GM19023 (cell line): ENCODE measurements around the gene C19orf47.
"Not testable (repeated sequence)": the region's sequence is repeated elsewhere in the genome, so short reads cannot be mapped to it uniquely, and the experiment has no call there.

Experiments used
- ATAC-seq: cut with Tn5 transposase; IDR thresholded peaks from one replicate; pipeline ENCODE4 v1.9.1; 2021; ENCODE audit warnings: mild to moderate bottlenecking, moderate library complexity; ENCODE audit not compliant: unreplicated experiment

Gene C19orf47

GRCh38 chr19:40377876-40378385 is 29.7 kb upstream of the C19orf47 start:
- no peak for ATAC-seq

GRCh38 chr19:40376286-40376862 is 28.2 kb upstream of the C19orf47 start:
- no peak for ATAC-seq

- no peak for ATAC-seq
These were observed 25.9 kb upstream of the C19orf47 start for GRCh38 chr19:40374084-40374483.

- no peak for ATAC-seq
These were observed 23.6 kb upstream of the C19orf47 start for GRCh38 chr19:40371802-40372122.

- no peak for ATAC-seq
These were observed 23.0 kb upstream of the C19orf47 start for GRCh38 chr19:40370997-40371801.

GRCh38 chr19:40370253-40370652 is 22.1 kb upstream of the C19orf47 start:
- ATAC-seq = not testable (repeated sequence)

- ATAC-seq = no peak
These were observed 21.6 kb upstream of the C19orf47 start for GRCh38 chr19:40369797-40370196.

- ATAC-seq = no peak
These were observed 19.6 kb upstream of the C19orf47 start for GRCh38 chr19:40367577-40368434.

GRCh38 chr19:40366697-40367561 is 18.7 kb upstream of the C19orf47 start:
- ATAC-seq = no peak

GRCh38 chr19:40365613-40366401 is 17.6 kb upstream of the C19orf47 start:
- no peak for ATAC-seq

GRCh38 chr19:40365010-40365409 is 16.8 kb upstream of the C19orf47 start:
- no peak for ATAC-seq

GRCh38 chr19:40363069-40363468 is 14.9 kb upstream of the C19orf47 start:
- ATAC-seq = no peak

GRCh38 chr19:40362160-40362559 is 14.0 kb upstream of the C19orf47 start:
- ATAC-seq = no peak

GRCh38 chr19:40360708-40361241 is 12.6 kb upstream of the C19orf47 start:
- ATAC-seq = no peak

GRCh38 chr19:40360020-40360707 is 12.0 kb upstream of the C19orf47 start:
- no peak for ATAC-seq

- ATAC-seq = no peak
These were observed 10.6 kb upstream of the C19orf47 start for GRCh38 chr19:40358773-40359172.

- no peak for ATAC-seq
These were observed 9.4 kb upstream of the C19orf47 start for GRCh38 chr19:40357640-40358039.

- no peak for ATAC-seq
These were observed 8.7 kb upstream of the C19orf47 start for GRCh38 chr19:40356681-40357595.
